Epithelial cell of proximal tubule (primary cell): Measurements from ENCODE around the gene CDC5L. TPM values are rescaled to one million over a fixed set of nuclear protein-coding genes. Genes with fewer than 3 reads are reported as not detected.

Experiments used
- DNase-seq: peaks from one replicate; pipeline ENCODE4 v3.0.0-alpha.2; 2011; ENCODE audit warnings: low read depth
- H3K4me3 ChIP-seq: 2 replicates; pipeline ENCODE4 v1.5.1; 2011; ENCODE audit warnings: low read depth, mild to moderate bottlenecking, low read length
- total RNA-seq: library from RNA; depleted of rRNA; stranded (reverse); fragments of >200 nt; gene quantifications from 2 replicates; pipeline ENCODE4 v1.2.3, GENCODE V29; 2015
- TF ChIP-seq, protein P1 (sequence below): conservative IDR thresholded peaks from 2 replicates; pipeline ENCODE4 v1.5.1; 2012; ENCODE audit warnings: low read depth, mild to moderate bottlenecking, low read length

CDC5L gene
- total RNA-seq, 1 donor from 2014 or later = 25.9 TPM

DNA sequence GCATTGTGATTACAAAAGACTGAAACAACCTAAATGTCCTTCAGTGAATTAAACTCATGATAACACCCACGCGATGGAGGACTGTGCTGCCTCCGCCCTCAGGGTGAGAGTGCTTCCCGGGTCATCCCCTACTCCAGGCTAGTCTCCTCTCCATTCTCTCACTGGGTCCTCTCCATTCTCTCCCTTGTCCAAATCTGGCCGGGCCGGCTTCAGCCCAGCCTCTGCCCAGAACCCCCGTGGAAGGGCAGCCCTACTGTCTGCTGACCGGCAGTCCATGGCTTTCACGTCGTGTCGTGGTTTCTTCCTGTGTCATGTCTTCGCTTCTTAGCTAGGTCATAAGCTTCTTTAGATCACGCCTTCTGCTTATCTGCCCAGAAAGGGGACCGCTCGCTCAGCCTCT, 74.8 kb downstream of the CDC5L start:
- no peak overlapping the region for H3K4me3 ChIP-seq
- no peak for DNase-seq
- TF ChIP-seq, protein P1, sequence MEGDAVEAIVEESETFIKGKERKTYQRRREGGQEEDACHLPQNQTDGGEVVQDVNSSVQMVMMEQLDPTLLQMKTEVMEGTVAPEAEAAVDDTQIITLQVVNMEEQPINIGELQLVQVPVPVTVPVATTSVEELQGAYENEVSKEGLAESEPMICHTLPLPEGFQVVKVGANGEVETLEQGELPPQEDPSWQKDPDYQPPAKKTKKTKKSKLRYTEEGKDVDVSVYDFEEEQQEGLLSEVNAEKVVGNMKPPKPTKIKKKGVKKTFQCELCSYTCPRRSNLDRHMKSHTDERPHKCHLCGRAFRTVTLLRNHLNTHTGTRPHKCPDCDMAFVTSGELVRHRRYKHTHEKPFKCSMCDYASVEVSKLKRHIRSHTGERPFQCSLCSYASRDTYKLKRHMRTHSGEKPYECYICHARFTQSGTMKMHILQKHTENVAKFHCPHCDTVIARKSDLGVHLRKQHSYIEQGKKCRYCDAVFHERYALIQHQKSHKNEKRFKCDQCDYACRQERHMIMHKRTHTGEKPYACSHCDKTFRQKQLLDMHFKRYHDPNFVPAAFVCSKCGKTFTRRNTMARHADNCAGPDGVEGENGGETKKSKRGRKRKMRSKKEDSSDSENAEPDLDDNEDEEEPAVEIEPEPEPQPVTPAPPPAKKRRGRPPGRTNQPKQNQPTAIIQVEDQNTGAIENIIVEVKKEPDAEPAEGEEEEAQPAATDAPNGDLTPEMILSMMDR = no peak

DNA sequence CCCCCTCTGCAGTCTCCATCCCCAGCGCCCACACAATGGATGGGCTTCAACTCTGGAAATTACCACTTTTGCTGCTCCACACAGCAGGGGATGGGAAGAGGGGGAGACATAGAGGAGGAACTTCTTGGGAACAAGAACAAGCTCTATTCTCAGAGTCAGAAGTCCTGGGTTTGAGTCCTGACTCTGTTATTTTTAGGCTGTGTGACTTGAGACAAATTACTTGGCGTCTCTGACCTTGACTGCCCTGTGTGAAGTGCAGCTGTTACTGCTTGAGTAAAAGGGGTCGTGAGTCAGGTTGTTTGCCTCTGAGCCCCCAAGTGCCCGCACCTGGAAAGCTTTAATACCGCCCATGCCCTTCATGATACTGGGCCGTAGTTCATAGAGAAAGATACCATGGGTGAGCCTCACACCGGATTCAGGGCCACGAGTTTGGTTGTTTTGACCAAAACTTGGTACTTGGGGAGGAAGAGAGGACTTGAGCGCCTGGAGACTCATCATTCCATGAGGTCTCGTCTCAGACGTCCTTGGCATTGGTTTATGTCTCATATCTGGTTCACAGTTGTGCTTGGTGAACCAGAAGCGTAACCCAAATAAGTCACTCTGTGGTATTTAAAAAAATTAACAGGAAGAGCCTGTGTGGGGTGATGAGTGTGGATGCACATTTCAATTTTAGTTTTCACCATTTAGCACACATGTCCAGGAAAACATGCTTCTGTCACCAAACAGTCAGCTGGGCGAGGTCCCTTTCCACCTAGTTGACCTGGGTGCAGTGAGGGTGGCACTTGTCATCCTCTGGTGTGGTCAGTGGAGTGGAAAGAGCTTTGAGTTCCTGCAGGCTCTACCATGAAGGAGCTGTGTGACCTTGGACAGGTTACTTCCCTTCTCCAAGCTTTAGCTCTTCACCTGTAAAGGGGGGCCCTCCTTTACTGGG, 75.6 kb downstream of the CDC5L start:
- no peak for DNase-seq
- H3K4me3 ChIP-seq = no peak overlapping the region
- TF ChIP-seq, protein P1 = no peak

GRCh38 chr6:44463728-44464450, 76.4 kb downstream of the CDC5L start:
- H3K4me3 ChIP-seq = no peak overlapping the region
- no peak for DNase-seq
- TF ChIP-seq, protein P1 = no peak

DNA sequence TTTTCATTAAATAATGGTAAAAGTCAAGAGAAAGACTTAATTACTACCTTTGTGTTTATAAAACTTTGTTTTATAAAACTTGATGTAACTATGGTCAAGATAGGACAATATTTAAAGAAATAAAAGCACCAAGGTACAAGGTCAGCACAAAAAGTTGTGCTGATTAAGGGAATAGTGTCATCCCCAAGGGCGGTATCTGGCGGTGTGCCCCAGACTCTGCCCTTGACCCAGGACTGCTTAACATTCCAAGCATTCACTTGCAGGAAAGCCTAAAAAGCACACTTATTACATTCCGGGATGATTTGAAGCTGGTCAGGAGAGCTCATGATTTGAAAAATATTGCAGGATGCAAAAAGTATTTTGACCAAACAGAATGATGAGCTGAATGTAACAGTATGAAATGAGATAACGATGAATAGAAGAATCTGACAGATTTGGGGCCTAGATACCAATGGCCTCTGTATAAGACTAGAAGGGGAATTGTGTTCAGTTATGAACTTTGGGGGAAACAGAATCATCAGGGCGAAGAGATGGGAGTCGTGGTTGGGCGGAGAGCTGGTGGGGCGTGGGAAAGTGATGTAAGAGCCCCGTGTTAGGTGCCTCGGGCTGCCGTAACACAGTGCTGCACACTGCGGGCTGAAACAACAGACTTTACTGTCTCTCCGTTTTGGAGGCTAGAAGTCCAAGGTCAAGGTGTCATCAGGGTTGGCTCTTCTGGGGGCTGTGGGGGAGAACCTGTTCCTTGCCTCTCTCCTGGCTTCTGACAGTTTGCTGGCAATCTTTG, 77.2 kb downstream of the CDC5L start:
- no peak for DNase-seq
- TF ChIP-seq, protein P1 = no peak
- no peak overlapping the region for H3K4me3 ChIP-seq

GRCh38 chr6:44466955-44467354, 79.4 kb downstream of the CDC5L start:
- no peak for DNase-seq
- no peak overlapping the region for H3K4me3 ChIP-seq
- TF ChIP-seq, protein P1 = no peak

- no peak for DNase-seq
- TF ChIP-seq, protein P1 = no peak
- no peak overlapping the region for H3K4me3 ChIP-seq
Observed at GRCh38 chr6:44468835-44469234, 81.3 kb downstream of the CDC5L start.
